SK-N-SH (cell line): Measurements from ENCODE around the gene ANKRD44.

Source experiments
- GABPA ChIP-seq: IDR thresholded peaks from 2 replicates; pipeline ENCODE4 v1.4.0; 2012; ENCODE audit warnings: low read depth, mild to moderate bottlenecking
- TF ChIP-seq, protein P1 (sequence below): fragments of 200-600 bp; sonication (generic); IDR thresholded peaks from 2 replicates; pipeline ENCODE4 v1.6.1; 2017; ENCODE audit warnings: antibody characterized with exemption, mild to moderate bottlenecking, moderate library complexity
- TF ChIP-seq, protein P2 (sequence below): IDR thresholded peaks from 2 replicates; pipeline ENCODE4; 2012
- TF ChIP-seq, protein P3 (sequence below): IDR thresholded peaks from 2 replicates; pipeline ENCODE4 v1.4.0; 2012; ENCODE audit warnings: low read depth

DNA sequence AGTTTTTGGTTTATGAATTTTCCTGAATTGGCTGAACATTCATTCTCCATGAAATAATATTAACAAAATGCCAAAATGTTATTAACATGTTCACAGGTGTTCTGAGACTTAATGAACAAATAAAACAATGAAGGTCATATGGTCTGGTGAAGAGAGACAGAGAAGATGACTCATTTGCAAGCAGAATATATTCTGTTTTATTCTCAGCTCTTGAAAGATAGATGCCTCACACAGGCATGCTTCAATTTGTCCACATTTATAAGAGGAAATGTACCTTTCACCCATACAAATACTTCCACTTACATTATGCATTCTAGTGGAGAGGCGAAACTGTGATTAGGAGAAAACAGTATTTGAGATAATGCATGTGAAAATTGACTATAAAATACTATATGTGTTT lies 308.7 kb downstream of the ANKRD44 start:
- TF ChIP-seq, protein P1, sequence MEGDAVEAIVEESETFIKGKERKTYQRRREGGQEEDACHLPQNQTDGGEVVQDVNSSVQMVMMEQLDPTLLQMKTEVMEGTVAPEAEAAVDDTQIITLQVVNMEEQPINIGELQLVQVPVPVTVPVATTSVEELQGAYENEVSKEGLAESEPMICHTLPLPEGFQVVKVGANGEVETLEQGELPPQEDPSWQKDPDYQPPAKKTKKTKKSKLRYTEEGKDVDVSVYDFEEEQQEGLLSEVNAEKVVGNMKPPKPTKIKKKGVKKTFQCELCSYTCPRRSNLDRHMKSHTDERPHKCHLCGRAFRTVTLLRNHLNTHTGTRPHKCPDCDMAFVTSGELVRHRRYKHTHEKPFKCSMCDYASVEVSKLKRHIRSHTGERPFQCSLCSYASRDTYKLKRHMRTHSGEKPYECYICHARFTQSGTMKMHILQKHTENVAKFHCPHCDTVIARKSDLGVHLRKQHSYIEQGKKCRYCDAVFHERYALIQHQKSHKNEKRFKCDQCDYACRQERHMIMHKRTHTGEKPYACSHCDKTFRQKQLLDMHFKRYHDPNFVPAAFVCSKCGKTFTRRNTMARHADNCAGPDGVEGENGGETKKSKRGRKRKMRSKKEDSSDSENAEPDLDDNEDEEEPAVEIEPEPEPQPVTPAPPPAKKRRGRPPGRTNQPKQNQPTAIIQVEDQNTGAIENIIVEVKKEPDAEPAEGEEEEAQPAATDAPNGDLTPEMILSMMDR = no peak
- no peak for TF ChIP-seq GABPA
- TF ChIP-seq, protein P2, sequence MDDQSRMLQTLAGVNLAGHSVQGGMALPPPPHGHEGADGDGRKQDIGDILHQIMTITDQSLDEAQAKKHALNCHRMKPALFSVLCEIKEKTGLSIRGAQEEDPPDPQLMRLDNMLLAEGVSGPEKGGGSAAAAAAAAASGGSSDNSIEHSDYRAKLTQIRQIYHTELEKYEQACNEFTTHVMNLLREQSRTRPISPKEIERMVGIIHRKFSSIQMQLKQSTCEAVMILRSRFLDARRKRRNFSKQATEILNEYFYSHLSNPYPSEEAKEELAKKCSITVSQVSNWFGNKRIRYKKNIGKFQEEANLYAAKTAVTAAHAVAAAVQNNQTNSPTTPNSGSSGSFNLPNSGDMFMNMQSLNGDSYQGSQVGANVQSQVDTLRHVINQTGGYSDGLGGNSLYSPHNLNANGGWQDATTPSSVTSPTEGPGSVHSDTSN = no peak
- TF ChIP-seq, protein P3, sequence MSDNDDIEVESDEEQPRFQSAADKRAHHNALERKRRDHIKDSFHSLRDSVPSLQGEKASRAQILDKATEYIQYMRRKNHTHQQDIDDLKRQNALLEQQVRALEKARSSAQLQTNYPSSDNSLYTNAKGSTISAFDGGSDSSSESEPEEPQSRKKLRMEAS = no peak
